GM12801 (cell line): ENCODE measurements around the gene ST8SIA1.

ENCODE experiments used
- TF ChIP-seq, protein P1 (sequence below): IDR thresholded peaks from one replicate; pipeline ENCODE4 v1.5.1; 2011; ENCODE audit warnings: control low read depth; ENCODE audit not compliant: insufficient read length; ENCODE audit errors: extremely low read depth

Gene ST8SIA1

DNA sequence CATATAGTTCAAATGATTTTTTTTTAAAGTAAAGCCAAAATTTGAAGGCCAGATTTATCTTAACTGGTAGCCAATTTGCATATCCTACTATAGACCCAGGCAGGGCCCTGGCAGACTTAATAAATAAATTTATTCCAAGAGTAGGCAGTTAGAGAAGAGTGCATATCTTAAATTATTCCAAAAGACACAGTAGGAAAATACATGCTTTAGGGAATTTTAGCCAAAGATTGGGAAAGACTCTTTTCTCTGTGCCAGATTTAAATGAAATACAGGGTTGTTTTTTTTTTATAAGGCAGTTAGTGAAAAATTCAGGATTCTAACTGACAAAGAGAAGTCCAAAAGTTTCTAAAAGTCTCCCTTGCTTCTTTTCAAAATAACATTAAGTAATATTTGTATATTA lies 65.5 kb downstream of the ST8SIA1 start:
- TF ChIP-seq, protein P1, sequence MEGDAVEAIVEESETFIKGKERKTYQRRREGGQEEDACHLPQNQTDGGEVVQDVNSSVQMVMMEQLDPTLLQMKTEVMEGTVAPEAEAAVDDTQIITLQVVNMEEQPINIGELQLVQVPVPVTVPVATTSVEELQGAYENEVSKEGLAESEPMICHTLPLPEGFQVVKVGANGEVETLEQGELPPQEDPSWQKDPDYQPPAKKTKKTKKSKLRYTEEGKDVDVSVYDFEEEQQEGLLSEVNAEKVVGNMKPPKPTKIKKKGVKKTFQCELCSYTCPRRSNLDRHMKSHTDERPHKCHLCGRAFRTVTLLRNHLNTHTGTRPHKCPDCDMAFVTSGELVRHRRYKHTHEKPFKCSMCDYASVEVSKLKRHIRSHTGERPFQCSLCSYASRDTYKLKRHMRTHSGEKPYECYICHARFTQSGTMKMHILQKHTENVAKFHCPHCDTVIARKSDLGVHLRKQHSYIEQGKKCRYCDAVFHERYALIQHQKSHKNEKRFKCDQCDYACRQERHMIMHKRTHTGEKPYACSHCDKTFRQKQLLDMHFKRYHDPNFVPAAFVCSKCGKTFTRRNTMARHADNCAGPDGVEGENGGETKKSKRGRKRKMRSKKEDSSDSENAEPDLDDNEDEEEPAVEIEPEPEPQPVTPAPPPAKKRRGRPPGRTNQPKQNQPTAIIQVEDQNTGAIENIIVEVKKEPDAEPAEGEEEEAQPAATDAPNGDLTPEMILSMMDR: no peak

GRCh38 chr12:22268406-22268805 lies 66.1 kb downstream of the ST8SIA1 start:
- TF ChIP-seq, protein P1: no peak

GRCh38 chr12:22266101-22266500 lies 68.4 kb downstream of the ST8SIA1 start:
- TF ChIP-seq, protein P1: no peak

GRCh38 chr12:22264380-22264779 lies 70.1 kb downstream of the ST8SIA1 start:
- TF ChIP-seq, protein P1: no peak

GRCh38 chr12:22262309-22262708 lies 72.2 kb downstream of the ST8SIA1 start:
- TF ChIP-seq, protein P1: no peak

DNA sequence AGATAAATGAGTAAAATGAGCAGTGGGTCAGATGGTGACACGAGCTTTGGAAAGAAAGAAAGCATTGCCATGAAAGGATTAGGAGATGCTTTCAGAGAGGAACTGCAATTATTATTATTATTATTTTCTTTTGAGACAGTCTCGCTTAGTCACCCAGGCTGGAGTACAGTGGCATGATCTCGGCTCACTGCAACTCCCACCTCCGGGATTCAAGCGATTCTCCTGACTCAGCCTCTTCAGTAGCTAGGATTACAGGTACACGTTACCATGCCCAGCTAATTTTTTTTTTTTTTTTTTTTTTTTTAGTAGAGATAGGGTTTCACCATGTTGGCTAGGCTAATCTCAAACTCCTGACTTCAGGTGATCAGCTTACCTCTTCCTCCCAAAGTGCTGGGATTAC lies 77.4 kb downstream of the ST8SIA1 start:
- TF ChIP-seq, protein P1: no peak

DNA sequence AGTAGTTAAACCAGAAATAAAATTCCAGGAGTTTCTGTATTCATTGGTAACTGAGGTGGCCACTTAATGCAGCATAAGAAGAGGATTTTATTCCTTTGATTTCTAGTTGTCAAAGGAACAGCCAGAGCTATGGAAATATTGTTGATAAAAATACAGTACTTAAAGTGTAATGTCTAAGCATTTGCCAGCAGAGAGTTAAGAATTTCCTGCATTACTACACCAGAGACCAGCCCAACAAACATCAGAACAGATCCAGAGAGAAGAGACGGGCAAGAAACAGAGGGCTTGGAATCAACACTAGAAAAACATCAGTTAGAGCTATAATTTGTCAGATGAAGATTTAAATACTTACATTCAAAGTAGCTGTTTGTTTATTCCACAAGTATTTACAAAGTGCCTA lies 77.9 kb downstream of the ST8SIA1 start:
- TF ChIP-seq, protein P1: no peak

GRCh38 chr12:22256041-22256441 lies 78.5 kb downstream of the ST8SIA1 start:
- TF ChIP-seq, protein P1: no peak
